HG02623 (cell line): ENCODE measurements around the gene AGAP1.

Experiments used
- ATAC-seq: cut with Tn5 transposase; IDR thresholded peaks from one replicate; pipeline ENCODE4 v1.9.1; 2021; ENCODE audit warnings: moderate library complexity; ENCODE audit not compliant: unreplicated experiment

The AGAP1 gene

GRCh38 chr2:235832941-235833340 lies 339.1 kb downstream of the AGAP1 start:
- no peak for ATAC-seq

GRCh38 chr2:235833971-235834620 lies 340.3 kb downstream of the AGAP1 start:
- ATAC-seq = no peak

- ATAC-seq = no peak
Measured at GRCh38 chr2:235834781-235835180, 340.9 kb downstream of the AGAP1 start.

DNA sequence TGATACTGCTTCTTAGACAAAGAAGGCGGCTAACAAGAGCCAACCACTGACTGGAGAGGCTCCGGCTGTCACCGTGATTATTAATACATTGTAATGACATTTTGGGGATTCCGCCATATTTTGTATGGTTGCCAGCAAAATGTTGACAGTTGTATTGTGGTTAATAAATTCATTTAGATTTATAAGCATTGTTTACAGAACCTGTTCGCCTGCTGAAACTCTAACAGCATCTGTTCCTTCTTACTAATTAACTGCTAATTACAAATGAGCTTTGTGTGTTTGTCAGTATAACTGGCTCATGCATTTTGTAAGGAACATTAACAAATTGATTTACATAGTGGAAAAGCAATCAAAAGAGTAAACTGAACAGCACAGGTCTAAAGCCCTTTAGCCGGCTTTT lies 342.0 kb downstream of the AGAP1 start:
- ATAC-seq = no peak

GRCh38 chr2:235836491-235836911 lies 342.7 kb downstream of the AGAP1 start:
- no peak for ATAC-seq

DNA sequence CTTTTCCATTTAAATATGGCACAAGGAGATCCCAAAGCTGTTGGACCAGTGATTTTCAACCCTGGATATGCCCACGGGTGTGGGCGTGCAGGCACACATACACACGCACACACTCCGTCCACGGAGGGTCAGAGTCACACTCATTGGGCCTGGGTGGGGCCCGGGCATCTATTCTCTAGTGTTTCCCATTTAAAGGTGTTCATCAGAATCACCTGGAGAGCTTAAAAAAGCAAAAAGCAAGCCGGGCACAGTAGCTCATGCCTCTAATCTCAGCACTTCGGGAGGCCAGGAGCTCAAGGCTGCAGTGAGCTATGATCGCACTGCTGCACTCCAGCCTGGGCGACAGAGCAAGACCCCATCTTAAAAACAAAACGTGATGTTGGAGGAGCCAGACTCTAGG lies 345.4 kb downstream of the AGAP1 start:
- ATAC-seq = no peak

DNA sequence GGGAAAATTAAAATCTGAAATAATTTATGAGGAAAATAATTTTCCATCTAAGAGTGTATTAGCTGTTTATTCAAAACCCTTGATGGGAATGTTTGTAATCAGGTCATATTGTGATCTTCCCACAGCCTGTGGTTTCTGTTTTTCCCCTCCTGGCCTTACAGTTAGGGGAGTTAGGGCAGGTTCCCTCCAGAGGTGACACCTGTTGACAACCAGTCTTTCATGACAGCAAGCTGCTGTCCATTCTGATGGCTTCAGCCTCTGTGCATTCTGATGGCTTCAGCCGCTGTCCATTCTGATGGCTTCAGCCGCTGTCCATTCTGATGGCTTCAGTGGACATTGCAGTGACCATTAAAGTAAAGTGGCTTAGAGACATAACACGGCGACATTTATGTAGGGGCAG lies 346.1 kb downstream of the AGAP1 start:
- ATAC-seq = no peak

DNA sequence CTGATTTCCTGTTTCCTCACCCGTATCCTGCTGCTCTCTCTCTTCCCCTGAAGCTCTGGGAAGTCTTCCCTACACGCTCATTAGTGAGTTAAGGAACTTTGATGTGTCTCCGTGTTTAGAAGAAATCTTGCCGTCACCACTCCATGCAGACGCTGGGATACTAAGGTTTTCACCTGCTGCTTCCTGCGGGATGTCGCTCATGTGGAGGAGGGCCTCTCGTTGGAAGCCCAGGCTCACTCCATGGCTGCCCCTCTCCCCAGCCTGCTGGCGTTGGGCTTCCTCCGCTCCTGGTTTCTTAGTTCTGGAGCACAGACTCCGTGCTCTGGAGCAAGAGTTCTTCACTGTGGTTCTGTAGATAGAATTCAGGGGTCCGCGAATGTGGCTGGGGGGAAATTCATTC lies 348.0 kb downstream of the AGAP1 start:
- ATAC-seq = no peak

DNA sequence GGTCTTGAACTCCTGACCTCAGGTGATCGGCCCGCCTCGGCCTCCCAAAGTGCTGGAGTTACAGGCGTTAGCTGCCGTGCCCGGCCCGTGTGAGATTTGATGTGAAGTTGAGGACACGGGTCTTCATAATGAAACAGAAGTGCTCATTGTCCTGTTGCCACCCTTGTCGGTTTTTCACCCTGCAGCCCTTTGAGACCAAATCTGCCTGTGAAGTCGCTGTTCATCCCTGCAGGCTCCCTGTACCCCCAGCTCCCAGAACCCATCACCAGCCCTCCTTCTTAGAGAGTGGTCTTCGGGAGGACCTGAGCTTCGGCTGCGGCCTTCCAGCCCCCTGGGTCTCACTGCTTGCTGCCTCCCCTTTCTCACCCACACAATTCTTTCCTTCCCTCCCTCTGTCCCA lies 349.1 kb downstream of the AGAP1 start:
- no peak for ATAC-seq

- no peak for ATAC-seq
Measured at GRCh38 chr2:235843591-235844395, 349.9 kb downstream of the AGAP1 start.

- no peak for ATAC-seq
Measured at GRCh38 chr2:235844561-235844960, 350.7 kb downstream of the AGAP1 start.

DNA sequence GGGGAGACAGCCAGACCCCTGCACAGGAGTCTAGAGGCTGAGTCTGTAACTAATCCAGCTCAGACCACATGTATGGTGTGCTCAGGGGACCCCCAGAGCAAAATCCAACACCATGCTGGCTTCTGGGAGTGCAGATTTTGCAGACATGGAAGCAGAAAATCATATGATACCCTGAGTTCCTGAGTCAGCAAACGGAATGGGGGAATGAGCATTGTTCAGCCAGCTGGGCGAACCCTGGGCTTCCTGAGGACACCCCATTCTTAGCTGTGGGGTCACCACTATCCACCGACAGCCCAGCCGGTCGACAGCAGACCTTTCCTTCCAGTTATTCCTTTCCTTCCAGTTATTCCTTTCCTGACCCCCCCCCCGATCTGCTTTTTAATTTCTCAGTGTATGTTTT lies 351.4 kb downstream of the AGAP1 start:
- no peak for ATAC-seq

DNA sequence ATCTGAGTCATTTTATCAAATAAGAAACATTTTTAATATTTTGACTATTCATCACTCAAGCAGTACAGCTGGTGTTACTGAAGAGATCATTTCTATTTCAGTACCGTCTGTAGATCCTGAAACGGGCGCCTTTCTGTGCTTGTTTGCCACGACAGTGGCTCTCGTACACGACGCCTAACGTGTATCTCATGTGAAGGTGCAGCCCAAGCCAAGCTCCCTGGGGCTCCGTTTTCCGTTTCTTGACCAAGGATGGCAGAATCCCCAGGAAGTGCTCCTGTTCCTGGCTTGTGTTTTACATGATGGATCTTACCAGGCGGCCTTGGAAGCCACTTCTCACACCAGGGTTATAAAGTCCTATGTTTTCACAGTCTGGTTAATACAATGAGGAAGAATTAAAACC lies 353.7 kb downstream of the AGAP1 start:
- no peak for ATAC-seq

GRCh38 chr2:235848055-235848454 lies 354.2 kb downstream of the AGAP1 start:
- ATAC-seq = no peak

DNA sequence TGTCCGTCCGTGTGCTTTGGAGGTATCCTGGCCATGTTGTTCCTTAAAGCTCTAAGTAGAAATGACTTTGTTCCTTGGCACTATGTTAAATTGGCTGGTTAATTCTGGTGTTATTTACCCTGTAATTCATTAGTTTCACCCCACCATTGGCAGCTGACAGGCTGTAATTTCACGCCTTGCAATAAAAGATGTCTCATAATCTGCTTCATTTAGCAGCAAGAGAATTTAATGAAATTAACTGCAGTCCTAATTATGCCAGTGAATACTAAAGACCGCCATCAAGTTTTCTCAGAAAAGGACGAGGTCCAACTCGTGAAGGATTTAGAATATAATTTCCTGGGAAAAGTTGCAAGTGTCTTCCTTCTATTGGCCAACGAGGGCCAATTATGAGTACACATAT lies 355.1 kb downstream of the AGAP1 start:
- ATAC-seq = no peak

DNA sequence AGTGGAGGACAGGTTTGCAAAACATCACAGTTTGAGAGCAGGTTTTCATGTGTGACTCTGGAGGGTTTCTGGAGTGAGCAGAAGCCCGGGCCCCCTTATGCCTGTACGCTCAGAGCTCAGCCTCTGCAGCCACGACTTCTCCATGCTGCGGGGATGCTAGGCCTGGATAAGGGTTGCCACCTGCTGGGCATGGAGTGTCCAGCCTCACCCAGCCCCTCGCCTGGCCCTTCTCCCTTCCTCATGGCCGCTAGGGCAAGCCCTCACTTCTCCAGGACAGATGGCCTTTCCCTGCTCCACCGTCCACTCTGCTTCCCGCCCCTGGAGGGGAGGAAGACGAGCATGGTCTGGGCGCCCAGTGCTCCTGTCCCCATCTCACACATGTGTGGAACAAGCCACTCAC lies 355.6 kb downstream of the AGAP1 start:
- no peak for ATAC-seq

GRCh38 chr2:235850289-235850688 lies 356.4 kb downstream of the AGAP1 start:
- no peak for ATAC-seq

DNA sequence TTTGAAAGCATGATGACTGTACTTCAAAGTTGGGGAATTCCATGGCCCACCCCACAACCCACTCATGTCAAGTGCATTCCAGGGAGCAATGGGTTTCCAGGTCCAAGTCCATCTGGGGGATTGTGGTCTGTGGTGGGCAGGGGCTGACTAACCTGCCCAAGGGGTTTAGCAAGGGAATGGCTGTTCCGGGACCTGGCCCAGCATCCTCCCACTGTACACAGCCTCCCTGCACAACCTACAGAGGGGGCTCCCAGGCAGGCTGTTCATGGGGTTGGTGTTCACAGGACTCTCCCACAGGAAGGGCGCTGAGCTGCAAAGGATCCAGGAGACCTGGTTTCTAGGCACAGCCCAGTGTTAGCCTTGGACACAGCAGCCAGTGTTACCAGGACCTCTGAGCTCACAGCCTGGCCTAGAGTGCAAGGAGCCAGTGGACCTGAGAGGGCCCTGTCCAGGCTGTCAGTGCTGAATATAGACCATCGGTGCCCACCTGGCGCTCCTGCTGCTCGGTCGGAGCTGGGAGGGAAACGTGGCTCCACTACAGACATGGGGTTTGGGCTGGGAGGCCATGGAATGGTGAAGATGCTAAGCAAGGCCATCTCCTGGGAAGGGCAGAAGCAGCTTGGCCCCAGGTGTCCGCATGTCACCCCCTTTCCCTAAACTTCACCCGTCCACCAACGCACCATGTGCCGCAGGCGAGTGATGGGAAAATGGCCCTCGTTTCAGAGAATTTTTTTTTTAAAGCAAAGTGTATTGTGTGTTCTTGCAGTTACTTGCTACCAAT lies 357.1 kb downstream of the AGAP1 start:
- no peak for ATAC-seq

DNA sequence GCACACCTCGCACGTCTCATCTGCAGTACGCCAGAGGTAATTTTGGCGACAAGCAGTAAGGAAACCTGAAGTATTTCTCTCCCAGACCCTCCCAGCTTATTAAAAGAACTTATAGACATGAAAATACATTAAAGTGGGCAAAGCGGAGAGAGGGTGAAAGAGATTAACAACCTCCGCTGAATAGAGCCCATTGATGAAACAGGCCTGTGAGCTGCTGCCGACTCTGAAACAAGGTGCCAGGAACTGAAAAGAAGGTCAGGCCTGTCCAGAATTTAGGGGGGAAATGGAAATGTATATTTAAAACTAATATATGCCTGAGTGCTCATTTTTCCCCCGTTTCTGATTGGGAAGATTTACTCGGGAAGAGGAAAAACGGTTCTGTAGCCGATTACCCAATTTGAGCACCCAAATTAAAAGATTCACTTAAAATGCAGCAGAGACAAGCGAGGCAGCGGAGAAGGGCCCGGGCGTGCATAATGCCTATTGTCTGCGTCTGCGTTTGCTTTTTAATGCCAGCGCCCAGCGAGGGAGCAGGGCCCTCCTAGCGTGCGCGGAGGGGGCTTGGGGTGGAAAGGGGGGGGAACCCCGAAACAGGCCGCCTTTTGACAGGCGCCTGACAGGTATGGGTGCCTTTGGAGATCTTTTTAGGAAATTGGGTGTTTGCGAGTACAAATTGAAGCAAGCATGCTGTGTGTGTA lies 358.1 kb downstream of the AGAP1 start:
- ATAC-seq = no peak

DNA sequence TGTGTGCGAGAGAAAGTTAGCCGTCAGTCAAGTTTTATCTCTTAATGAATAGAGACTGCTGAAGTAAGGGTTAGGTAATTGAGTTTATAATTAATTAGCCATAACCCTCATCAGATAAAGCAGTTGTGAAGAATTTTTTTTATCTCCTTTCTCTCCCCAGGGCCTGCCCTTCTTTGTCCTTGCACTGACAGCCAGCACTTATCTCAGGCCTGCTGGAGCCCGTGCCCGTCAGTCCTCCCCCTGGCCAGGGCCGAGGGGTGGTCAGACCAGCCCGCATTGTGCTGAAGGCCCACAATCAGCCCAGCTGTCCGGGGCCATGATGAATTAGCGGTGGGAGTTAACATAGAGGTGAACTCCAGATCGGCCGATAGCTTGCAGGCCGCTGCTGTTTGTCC lies 358.7 kb downstream of the AGAP1 start:
- ATAC-seq = no peak

GRCh38 chr2:235854276-235854675 lies 360.4 kb downstream of the AGAP1 start:
- ATAC-seq = no peak
